Epithelial cell of esophagus (primary cell): Measurements from ENCODE around the gene MBOAT2.

Experiments used
- DNase-seq: peaks from one replicate; pipeline ENCODE4 v3.0.0; 2010; ENCODE audit warnings: low read depth
- H3K4me3 ChIP-seq: 2 replicates; pipeline ENCODE4 v1.5.1; 2011; ENCODE audit warnings: mild to moderate bottlenecking, low read length, control low read depth
- TF ChIP-seq, protein P1 (sequence below): IDR thresholded peaks from 2 replicates; pipeline ENCODE4 v1.5.1; 2011; ENCODE audit warnings: low read depth, mild to moderate bottlenecking, low read length, control low read depth, inconsistent platforms; ENCODE audit not compliant: insufficient read depth; ENCODE audit errors: missing control alignments

MBOAT2 gene

DNA sequence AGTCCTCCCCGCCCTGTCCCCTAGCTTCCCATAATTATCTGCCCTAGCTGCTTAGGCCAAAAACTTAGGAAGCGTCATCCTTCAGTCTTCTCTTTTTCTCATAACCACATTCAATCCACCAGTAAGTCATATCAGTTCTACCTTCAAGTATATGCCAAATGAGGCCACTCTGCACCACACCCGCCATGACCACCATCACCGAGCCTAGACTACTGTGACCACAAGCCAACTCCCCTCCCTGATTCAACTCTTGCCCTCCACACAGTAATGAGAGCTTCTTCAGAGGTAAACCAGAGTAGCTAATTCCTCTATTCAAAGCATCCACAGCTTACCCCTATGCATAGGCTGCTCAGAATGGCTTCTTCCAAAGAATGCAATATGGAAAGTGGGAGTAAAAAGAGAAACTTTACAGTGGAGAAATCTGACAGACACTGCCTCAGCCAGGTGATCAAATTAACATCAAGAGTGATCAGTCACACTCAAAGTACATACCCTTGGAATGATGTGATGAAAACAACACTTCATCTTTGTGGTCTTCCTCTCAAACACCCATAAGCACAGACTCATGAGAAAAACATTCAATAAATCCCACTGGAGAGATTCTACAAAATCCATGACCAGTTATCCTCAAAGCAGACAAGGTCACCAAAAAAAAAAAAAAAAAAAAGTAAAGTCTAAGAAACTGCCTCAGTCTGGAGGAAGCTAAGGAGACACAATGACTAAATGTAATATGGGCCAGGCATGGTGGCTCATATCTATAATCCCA, 17.7 kb downstream of the MBOAT2 start:
- DNase-seq: no peak
- TF ChIP-seq, protein P1, sequence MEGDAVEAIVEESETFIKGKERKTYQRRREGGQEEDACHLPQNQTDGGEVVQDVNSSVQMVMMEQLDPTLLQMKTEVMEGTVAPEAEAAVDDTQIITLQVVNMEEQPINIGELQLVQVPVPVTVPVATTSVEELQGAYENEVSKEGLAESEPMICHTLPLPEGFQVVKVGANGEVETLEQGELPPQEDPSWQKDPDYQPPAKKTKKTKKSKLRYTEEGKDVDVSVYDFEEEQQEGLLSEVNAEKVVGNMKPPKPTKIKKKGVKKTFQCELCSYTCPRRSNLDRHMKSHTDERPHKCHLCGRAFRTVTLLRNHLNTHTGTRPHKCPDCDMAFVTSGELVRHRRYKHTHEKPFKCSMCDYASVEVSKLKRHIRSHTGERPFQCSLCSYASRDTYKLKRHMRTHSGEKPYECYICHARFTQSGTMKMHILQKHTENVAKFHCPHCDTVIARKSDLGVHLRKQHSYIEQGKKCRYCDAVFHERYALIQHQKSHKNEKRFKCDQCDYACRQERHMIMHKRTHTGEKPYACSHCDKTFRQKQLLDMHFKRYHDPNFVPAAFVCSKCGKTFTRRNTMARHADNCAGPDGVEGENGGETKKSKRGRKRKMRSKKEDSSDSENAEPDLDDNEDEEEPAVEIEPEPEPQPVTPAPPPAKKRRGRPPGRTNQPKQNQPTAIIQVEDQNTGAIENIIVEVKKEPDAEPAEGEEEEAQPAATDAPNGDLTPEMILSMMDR: no peak
- H3K4me3 ChIP-seq: no peak overlapping the region

DNA sequence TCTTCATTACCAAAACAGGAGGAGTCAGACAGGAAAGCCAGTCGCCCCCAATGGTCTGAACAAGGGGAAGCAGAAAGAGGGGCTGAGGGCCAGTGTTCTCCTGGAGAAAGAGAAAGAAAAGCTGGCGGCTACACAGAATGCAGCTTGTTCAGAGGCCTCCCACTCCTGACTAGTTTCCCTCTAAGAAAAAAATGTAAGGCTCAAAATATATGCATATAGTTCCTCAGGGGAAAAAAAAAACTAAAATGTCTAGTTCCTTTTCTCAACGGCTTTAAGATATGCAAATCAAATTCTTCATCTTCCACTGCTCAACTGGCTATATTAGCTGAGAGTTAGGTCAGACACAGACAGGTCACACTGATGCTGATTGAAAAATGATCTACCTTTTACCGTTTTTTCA, 18.6 kb downstream of the MBOAT2 start:
- no peak overlapping the region for H3K4me3 ChIP-seq
- TF ChIP-seq, protein P1: no peak
- no peak for DNase-seq

DNA sequence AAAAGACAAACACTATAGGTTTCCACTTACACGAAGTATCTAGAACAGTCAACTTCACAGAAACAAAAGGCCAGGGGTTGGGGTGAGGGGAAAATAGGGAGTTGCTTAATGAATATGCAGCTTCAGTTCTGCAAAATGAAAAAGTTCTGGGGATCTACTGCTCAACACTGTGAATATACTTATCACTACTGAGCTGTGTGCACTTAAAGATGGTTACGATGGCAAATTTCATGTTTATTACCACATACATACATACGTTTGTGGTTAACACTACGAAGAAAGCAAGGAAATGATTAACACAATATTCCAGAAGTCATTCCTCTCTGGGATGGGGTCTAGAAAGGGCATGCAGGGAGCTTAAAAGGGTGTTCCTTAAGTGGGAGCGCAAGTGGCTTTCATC, 19.3 kb downstream of the MBOAT2 start:
- no peak overlapping the region for H3K4me3 ChIP-seq
- TF ChIP-seq, protein P1: no peak
- no peak for DNase-seq

DNA sequence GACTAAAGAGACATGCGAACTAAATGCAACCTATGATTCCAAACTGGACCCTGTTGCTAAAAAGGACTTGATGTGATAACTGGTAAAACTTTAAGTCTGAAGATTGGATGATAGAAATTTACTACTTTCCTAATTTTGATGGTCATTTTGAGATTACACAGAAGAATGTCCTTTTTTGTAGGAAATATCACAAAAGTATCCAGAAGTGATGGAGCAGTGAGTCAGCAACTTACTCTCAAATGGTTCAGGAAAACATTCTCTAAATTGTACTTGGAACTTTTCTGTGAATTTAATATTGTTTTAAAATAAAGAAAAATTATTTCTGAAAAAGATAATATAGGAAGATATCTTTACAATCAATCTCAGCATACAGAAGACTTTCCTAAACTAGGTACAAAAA, 19.9 kb downstream of the MBOAT2 start:
- no peak overlapping the region for H3K4me3 ChIP-seq
- DNase-seq: no peak
- TF ChIP-seq, protein P1: no peak

DNA sequence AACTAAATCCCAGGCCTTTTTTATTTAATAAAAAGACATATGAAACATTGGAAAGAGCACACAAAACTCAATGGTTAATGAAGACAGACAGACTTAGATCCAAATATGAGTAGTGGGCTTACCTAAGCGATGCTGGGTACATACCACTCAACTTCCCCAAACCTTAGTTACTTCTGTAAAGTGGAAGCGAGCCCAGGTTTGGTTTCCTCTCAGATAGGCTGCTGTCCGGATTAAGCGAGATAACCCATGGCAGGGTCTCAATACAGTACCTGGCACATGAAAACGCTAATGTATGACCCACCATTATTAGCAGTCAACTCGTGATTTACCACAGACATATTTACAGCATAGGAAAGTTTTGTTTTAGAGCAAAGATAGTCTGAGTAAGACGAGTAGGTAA, 21.6 kb downstream of the MBOAT2 start:
- H3K4me3 ChIP-seq: no peak overlapping the region
- TF ChIP-seq, protein P1: no peak
- DNase-seq: no peak

DNA sequence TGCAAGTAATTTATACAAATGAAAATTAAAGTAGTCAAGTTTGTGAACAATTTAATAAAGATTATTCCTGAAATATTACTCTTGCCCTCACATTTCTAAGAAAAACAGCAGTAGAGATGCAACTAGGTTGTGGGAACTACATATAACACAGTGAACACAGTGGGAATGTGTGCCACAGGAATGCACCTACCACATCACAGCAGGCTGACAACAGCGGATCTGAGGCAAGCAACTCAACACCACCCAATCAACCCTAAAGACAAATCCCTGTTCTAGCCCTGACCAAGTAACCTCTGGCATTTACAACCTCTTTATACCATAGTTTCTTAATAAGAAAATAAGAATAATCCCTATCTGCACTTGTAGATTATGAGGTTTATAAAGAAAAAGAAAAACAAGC, 23.4 kb downstream of the MBOAT2 start:
- DNase-seq: no peak
- no peak overlapping the region for H3K4me3 ChIP-seq
- TF ChIP-seq, protein P1: no peak

DNA sequence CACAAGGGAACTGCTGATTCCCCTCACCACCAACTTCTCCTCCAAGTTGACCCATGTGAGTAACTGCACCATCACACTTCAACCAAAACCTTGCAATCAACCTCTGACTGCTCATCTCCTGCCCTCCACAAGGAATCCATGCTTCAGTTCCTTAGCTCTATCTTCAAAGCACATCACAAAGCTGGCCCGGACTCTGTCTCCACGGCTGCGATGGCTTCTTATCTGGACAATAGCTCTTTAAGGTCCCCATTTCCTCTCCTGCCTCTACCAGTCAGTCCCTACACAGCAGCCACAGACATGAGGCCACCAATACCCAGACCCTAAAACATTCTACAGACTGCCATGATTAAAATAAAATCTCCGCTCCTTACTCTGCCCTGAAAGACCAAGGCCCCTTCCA, 25.7 kb downstream of the MBOAT2 start:
- no peak overlapping the region for H3K4me3 ChIP-seq
- no peak for DNase-seq
- TF ChIP-seq, protein P1: no peak
